K562 (cell line): ENCODE results near the gene CCNB1IP1. TPM values are rescaled to one million over a fixed set of nuclear protein-coding genes. Genes with fewer than 3 reads are reported as not detected.

Experiments
- ARID3B ChIP-seq: fragments of 250-450 bp; sonication (Bioruptor Pico); IDR thresholded peaks from 2 replicates; pipeline ENCODE4 v1.4.0; 2020; ENCODE audit warnings: borderline replicate concordance
- BHLHE40 ChIP-seq: IDR thresholded peaks from 2 replicates; pipeline ENCODE4 v1.6.1; 2011; ENCODE audit warnings: low read length, improper control_type of control experiment
- EP400 ChIP-seq: fragments of 450-650 bp; IDR thresholded peaks from 2 replicates; pipeline ENCODE4 v1.6.1; 2017; ENCODE audit warnings: antibody characterized with exemption, mild to moderate bottlenecking, moderate library complexity
- EZH2 ChIP-seq: IDR thresholded peaks from 2 replicates; pipeline ENCODE4 v1.6.1; 2012; ENCODE audit warnings: low read depth, mild to moderate bottlenecking, inconsistent platforms, low read length, borderline replicate concordance
- FOXK2 ChIP-seq, 2 experiments: fragments of 450-650 bp; IDR thresholded peaks in 1 of 2; conservative IDR thresholded peaks in 1 of 2; 2 replicates each; pipeline ENCODE4 v1.6.1; 2016; ENCODE audit warnings: low read depth in 2 of 2, mild to moderate bottlenecking in 1 of 2
- KDM1A ChIP-seq, 2 experiments: fragments of 450-650 bp; IDR thresholded peaks; 2 replicates each; pipeline ENCODE4 v1.6.1; 2016; ENCODE audit warnings: mild to moderate bottlenecking in 2 of 2
- MBD1 ChIP-seq: fragments of 250-450 bp; sonication (Bioruptor Pico); IDR thresholded peaks from 2 replicates; pipeline ENCODE4 v1.8.0; 2022; ENCODE audit warnings: inconsistent platforms
- MEIS2 ChIP-seq: fragments of 450-650 bp; IDR thresholded peaks from 2 replicates; pipeline ENCODE4 v1.6.1; 2014; ENCODE audit warnings: mild to moderate bottlenecking; ENCODE audit not compliant: partially characterized antibody
- MTA3 ChIP-seq: fragments of 450-650 bp; formaldehyde crosslinking; IDR thresholded peaks from 2 replicates; pipeline ENCODE4 v1.6.1; 2017; ENCODE audit warnings: mild to moderate bottlenecking, borderline replicate concordance
- MXD1 ChIP-seq: fragments of 250-450 bp; sonication (Bioruptor Pico); IDR thresholded peaks from 2 replicates; pipeline ENCODE4 v1.8.0; 2021; ENCODE audit warnings: borderline replicate concordance, mild to moderate bottlenecking, moderate library complexity; ENCODE audit not compliant: poor library complexity, severe bottlenecking
- NFRKB ChIP-seq: fragments of 450-650 bp; IDR thresholded peaks from 2 replicates; pipeline ENCODE4 v1.6.1; 2016; ENCODE audit warnings: low read depth
- NR4A1 ChIP-seq, 2 experiments: fragments of 250-450 bp in 1 of 2; fragments of 450-650 bp in 1 of 2; sonication (Bioruptor Pico) in 1 of 2; IDR thresholded peaks; 2 replicates each; pipeline versions ENCODE4 v1.4.0 to v1.6.1; 2016 to 2020; ENCODE audit warnings: mild to moderate bottlenecking in 2 of 2, missing compliant biosample characterization in 1 of 2, missing genetic modification characterization in 1 of 2, moderate library complexity in 1 of 2
- PML ChIP-seq: IDR thresholded peaks from 2 replicates; pipeline ENCODE4 v1.6.1; 2012; ENCODE audit warnings: low read length, inconsistent platforms
- POLR3G ChIP-seq: IDR thresholded peaks from 2 replicates; pipeline ENCODE4 v1.6.1; 2011; ENCODE audit not compliant: insufficient read length, insufficient replicate concordance; ENCODE audit errors: extremely low read depth
- RBM17 ChIP-seq: fragments of 200-400 bp; formaldehyde crosslinking; IDR thresholded peaks from 2 replicates; pipeline ENCODE4 v1.6.1; 2017; ENCODE audit warnings: low read depth, mild to moderate bottlenecking, low read length, borderline replicate concordance
- RCOR1 ChIP-seq, 2 experiments: IDR thresholded peaks; 2 replicates each; pipeline ENCODE4 v1.6.1; 2012; ENCODE audit warnings: low read depth in 2 of 2, low read length in 2 of 2, borderline replicate concordance in 1 of 2, improper control_type of control experiment in 1 of 2
- RFX1 ChIP-seq: fragments of 450-650 bp; IDR thresholded peaks from 2 replicates; pipeline ENCODE4 v1.6.1; 2016; ENCODE audit warnings: mild to moderate bottlenecking, moderate library complexity
- SRSF7 ChIP-seq: fragments of 200-400 bp; formaldehyde crosslinking; optimal IDR thresholded peaks from 2 replicates; pipeline ENCODE3; 2017; ENCODE audit warnings: mild to moderate bottlenecking, low read depth, low read length
- TFAM ChIP-seq: fragments of 250-450 bp; sonication (Bioruptor Pico); conservative IDR thresholded peaks from 2 replicates; pipeline ENCODE4 v1.5.0; 2021; ENCODE audit warnings: mild to moderate bottlenecking, moderate library complexity
- WHSC1 ChIP-seq: IDR thresholded peaks from one replicate; pipeline ENCODE4 v1.6.1; 2012; ENCODE audit warnings: low read length, control low read depth, inconsistent platforms
- ZFP1 ChIP-seq: fragments of 450-650 bp; formaldehyde crosslinking; IDR thresholded peaks from 2 replicates; pipeline ENCODE4 v1.4.0; 2020; ENCODE audit warnings: mild to moderate bottlenecking, mixed read lengths
- ZNF212 ChIP-seq: fragments of 450-650 bp; formaldehyde crosslinking; IDR thresholded peaks from 2 replicates; pipeline ENCODE4 v1.4.0; 2020; ENCODE audit warnings: mild to moderate bottlenecking
- ZNF717 ChIP-seq: fragments of 250-450 bp; sonication (Bioruptor Pico); IDR thresholded peaks from 2 replicates; pipeline ENCODE4 v1.5.0; 2021
- ZNF76 ChIP-seq: fragments of 250-450 bp; sonication (Bioruptor Pico); IDR thresholded peaks from 2 replicates; pipeline ENCODE4 v1.4.0; 2020; ENCODE audit warnings: mild to moderate bottlenecking, moderate library complexity, borderline replicate concordance
- ZNF780A ChIP-seq: fragments of 250-450 bp; sonication (Bioruptor Pico); IDR thresholded peaks from 2 replicates; pipeline ENCODE4 v1.5.0; 2021; ENCODE audit warnings: mild to moderate bottlenecking
- polyA plus RNA-seq, 8 experiments: library from polyadenylated mRNA; depleted of rRNA in 4 of 8; stranded (reverse) in 5 of 8; unstranded in 3 of 8; fragments of >200 nt; fragmentation: Nextera tagmentation in 2 of 8; fragmentation: Illumina TruSeq in 1 of 8; extraction: Ambion mirVana in 2 of 8; extraction: Trizol in 1 of 8; gene quantifications; 2 replicates each; pipeline versions ENCODE4 v1.2.1 to v1.2.3, GENCODE V29; 2011 to 2014; ENCODE audit warnings: inconsistent platforms in 1 of 8, missing spikeins in 1 of 8
- total RNA-seq, 7 experiments: library from RNA; depleted of rRNA in 6 of 7; stranded (reverse); fragments of >200 nt in 6 of 7; fragmentation: Illumina TruSeq in 2 of 7; extraction: Trizol in 2 of 7; gene quantifications; 2 replicates each; pipeline versions ENCODE4 v1.2.1 to v1.2.3, GENCODE V29; 2011 to 2021; ENCODE audit warnings: low replicate concordance in 1 of 7
- TF ChIP-seq, protein P1 (sequence below): fragments of 450-650 bp; IDR thresholded peaks from 2 replicates; pipeline ENCODE4 v1.6.1; 2017; ENCODE audit warnings: mild to moderate bottlenecking, moderate library complexity

The CCNB1IP1 gene
- total and polyA plus RNA-seq, 9 of the 15 experiments (the other 6 are each of a cell fraction or from before 2014, with no cell fraction given) = 51.8 to 152 (median 81.0) TPM

DNA sequence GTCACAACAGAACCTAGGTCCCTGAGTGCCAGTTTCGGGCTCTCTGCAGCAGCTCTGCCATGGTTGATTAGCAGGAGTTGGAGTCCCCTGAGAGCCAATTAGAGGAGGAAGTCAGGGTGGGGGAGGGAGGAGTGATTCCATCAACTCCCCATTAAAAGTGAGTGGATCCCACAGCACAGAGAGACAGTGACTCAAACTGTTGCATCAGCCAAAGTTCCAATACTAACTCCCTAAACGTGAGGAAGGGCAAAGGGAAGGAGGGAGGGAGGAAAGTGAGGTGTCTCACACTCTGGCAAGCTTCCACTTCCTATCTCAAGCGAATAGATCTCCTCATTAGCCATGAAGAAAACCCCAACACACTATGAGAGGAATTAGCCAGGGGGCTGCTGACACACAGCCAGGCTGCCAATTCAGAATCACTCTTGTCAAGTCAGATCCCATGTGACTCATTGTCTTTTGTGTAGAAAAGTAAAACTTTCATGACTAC is 70.4 kb downstream of the CCNB1IP1 start (continued):
- TF ChIP-seq MTA3 (no peak), ARID3B (no peak), EP400 (peak; percentile 72), BHLHE40 (peak; percentile 92), FOXK2 (conservative IDR thresholded peaks at IDR 0.05 in 1 of 2, IDR thresholded peaks at IDR 0.05 in 1 of 2; ENCODE audit: low read depth in 2 of 2) (no peak), RCOR1 (IDR thresholded peaks at IDR 0.05; ENCODE audit: borderline replicate concordance in 1 of 2, low read depth in 2 of 2, low read length in 2 of 2) (peak in 1 of 2 experiments; percentile 25; a peak in 1 of 4 replicates), ZNF76 (CRISPR knock-in tag) (no peak), PML (no peak), SRSF7 (no peak), POLR3G (no peak), ZNF717 (no peak), KDM1A (IDR thresholded peaks at IDR 0.05) (no peak), ZFP1 (CRISPR knock-in tag) (no peak), MBD1 (CRISPR knock-in tag) (no peak), TFAM (no peak), MXD1 (CRISPR knock-in tag) (no peak), RFX1 (no peak), WHSC1 (no peak), NR4A1 (CRISPR knock-in tag; IDR thresholded peaks at IDR 0.05) (no peak), NR4A1 (tag; IDR thresholded peaks at IDR 0.05) (no peak; the same call in 1 of the 2 replicates), ZNF212 (CRISPR knock-in tag) (no peak), ZNF780A (CRISPR knock-in tag) (no peak), NFRKB (no peak), RBM17 (no peak), MEIS2 (peak; percentile 4), EZH2 (no peak)
- TF ChIP-seq, protein P1, sequence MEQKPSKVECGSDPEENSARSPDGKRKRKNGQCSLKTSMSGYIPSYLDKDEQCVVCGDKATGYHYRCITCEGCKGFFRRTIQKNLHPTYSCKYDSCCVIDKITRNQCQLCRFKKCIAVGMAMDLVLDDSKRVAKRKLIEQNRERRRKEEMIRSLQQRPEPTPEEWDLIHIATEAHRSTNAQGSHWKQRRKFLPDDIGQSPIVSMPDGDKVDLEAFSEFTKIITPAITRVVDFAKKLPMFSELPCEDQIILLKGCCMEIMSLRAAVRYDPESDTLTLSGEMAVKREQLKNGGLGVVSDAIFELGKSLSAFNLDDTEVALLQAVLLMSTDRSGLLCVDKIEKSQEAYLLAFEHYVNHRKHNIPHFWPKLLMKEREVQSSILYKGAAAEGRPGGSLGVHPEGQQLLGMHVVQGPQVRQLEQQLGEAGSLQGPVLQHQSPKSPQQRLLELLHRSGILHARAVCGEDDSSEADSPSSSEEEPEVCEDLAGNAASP = no peak
